ENCODE measurements around the gene NOTCH1. TPM values are rescaled to one million over a fixed set of nuclear protein-coding genes. Genes with fewer than 3 reads are reported as not detected.

Gene NOTCH1
- 10 to 100 TPM; 12.0 to 27.0 (median 21.8) TPM for total RNA-seq
- polyA plus RNA-seq: 10 to 100 TPM in 1 of 2 donors, 1 to 10 TPM in 1; 7.3 to 14.5 TPM
- long read RNA-seq, donor 1, partial matches to known transcripts: 7 of 8 reads
- long read RNA-seq, donor 1, other reads (novel, unspliced or antisense): 1 of 8 reads
- long read RNA-seq, donor 2, partial matches to known transcripts: 5 of 6 reads
- long read RNA-seq, donor 2, other reads (novel, unspliced or antisense): 1 of 6 reads
- long read RNA-seq, donor 3, partial matches to known transcripts: 7 of 23 reads
- long read RNA-seq, donor 3, other reads (novel, unspliced or antisense): 16 of 23 reads

DNA sequence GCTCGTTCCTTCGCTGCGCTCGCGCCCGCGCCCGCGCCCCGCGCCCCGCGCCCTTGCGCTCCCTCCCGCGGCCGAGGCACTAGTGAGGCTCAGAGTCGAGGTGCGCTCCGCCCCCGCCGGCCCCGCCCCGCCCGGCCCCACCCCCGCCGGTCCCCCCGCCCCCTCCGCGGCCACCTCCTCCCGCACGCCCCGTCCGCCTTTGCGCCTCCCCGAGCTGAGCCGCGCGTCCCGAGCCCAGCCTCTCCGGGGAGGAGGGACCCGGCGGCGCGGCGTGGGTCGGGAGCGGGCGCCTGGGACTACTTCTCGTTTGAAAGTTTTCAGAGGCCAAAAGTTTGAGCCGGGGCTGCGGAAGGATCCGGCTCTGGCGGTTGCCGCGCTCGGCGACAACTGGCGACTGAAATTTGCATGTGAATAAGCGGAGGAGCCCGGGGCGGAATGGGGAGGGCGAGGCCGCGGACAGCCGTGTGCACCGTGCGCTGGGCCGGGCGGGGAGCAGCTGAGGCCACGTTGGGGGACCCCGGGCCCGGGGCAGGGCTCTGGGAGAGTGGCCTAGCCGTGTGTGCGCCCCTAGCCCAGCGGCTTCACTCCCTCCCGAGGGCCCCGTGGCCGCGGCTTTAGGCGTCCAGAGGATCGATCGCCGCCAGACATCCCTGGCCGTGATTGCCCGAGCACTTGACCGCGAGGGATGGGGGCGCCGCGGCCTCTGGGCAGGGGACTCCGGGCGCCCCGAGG lies at the start of gene NOTCH1:
Gene NOTCH1 (minus strand): TSS at position 84 of the 732 bp plus-strand sequence. CDS start 262 bp downstream, outside the sequence.
- H3K27me3 ChIP-seq: no peaks in the 10 kb centered on the region
- TF ChIP-seq, protein P1, sequence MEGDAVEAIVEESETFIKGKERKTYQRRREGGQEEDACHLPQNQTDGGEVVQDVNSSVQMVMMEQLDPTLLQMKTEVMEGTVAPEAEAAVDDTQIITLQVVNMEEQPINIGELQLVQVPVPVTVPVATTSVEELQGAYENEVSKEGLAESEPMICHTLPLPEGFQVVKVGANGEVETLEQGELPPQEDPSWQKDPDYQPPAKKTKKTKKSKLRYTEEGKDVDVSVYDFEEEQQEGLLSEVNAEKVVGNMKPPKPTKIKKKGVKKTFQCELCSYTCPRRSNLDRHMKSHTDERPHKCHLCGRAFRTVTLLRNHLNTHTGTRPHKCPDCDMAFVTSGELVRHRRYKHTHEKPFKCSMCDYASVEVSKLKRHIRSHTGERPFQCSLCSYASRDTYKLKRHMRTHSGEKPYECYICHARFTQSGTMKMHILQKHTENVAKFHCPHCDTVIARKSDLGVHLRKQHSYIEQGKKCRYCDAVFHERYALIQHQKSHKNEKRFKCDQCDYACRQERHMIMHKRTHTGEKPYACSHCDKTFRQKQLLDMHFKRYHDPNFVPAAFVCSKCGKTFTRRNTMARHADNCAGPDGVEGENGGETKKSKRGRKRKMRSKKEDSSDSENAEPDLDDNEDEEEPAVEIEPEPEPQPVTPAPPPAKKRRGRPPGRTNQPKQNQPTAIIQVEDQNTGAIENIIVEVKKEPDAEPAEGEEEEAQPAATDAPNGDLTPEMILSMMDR (IDR thresholded peaks at IDR 0.05): peak in 2 of 9 donors; percentile 7 to 36
- peak within 1 kb of the TSS; percentile 94 to 100 (median 98) for H3K27ac ChIP-seq
- no peaks in the 10 kb centered on the region for H3K9me3 ChIP-seq
- peak within 1 kb of the TSS; percentile 64 to 99 (median 96) for H3K4me3 ChIP-seq
- H3K4me1 ChIP-seq: peaks cover 14 to 70% (median 62%) of the 10 kb centered on the region in 9 donors
- WGBS, 2 donors: 0% methylated on average over 56 to 86 of the region's 94 CpGs
- peak; percentile 80 to 87 (median 83) for ATAC-seq
- H3K36me3 ChIP-seq: peaks cover 0 to 30% (median 8%) of the 10 kb centered on the region in 9 donors
- DNase-seq: peak; percentile 94 to 95
- intact Hi-C loops (cut with DNase I): loop anchor here in 6 of 10 donors (1.0 to 10.0 kb wide), 9 partner anchors 17 to 79 kb away; partner anchors contain the start of gene SEC16A (in 1 of the 6)

DNA sequence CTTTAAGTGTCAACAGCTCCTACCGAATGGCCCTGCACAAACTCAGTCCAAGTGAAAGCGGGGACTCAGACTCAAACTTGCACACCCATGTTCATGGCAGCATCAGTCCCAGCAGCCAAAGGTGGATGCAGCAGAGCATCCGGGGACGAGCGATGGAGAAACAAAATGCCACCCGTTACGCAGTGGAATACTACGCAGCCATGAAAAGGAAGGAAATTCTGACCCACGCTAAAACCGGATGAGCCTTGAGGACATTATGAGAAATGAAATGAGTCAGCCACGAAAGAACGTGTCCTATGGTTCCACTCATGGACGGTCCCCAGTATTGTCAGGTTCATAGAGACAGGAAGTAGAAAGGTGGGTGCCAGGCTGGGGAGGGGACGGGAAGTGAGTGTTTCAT lies 48.6 kb upstream of the NOTCH1 start:
- H3K27ac ChIP-seq: no peak overlapping the region
- no peak overlapping the region for H3K4me3 ChIP-seq
- peaks cover 0 to 4% (median 0%) of the 10 kb centered on the region in 7 donors for H3K27me3 ChIP-seq
- TF ChIP-seq, protein P1 (IDR thresholded peaks at IDR 0.05): no peak
- WGBS, 2 donors: 95 to 98% methylated on average over 14 of the region's 14 CpGs
- H3K36me3 ChIP-seq: no peaks in the 10 kb centered on the region
- ATAC-seq (no peak), DNase-seq (no peak)
- no peaks in the 10 kb centered on the region for H3K9me3 ChIP-seq
- intact Hi-C loops (cut with DNase I): no loop called here
- H3K4me1 ChIP-seq: peaks cover 7 to 36% (median 20%) of the 10 kb centered on the region in 9 donors

DNA sequence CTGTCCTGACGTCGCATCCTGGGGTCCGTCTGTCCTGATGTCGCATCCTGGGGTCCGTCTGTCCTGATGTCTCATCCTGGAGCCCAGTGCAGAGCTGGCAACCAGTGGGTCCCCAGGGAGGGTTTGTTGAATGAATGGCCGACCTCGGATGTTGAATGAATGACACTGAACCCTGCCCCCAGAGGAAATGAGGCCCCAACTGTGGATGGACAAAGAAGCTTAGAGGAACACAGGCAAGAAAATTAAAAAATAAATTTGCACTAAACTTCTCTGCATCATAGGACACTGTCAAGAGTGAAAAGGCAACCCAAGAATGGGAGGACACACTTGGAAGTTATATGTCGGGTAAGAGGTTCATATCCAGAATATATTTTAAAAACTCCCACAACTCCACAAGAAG lies 47.7 kb upstream of the NOTCH1 start:
- no peak overlapping the region for H3K27ac ChIP-seq
- WGBS, 2 donors: 76 to 82% methylated on average over 8 of the region's 8 CpGs
- intact Hi-C loops (cut with DNase I): no loop called here
- no peaks in the 10 kb centered on the region for H3K36me3 ChIP-seq
- H3K4me1 ChIP-seq: peaks cover 12 to 36% (median 26%) of the 10 kb centered on the region in 9 donors
- H3K27me3 ChIP-seq: no peaks in the 10 kb centered on the region
- DNase-seq: no peak
- no peaks in the 10 kb centered on the region for H3K9me3 ChIP-seq
- H3K4me3 ChIP-seq: no peak overlapping the region
- ATAC-seq: no peak
- TF ChIP-seq, protein P1 (IDR thresholded peaks at IDR 0.05): no peak

DNA sequence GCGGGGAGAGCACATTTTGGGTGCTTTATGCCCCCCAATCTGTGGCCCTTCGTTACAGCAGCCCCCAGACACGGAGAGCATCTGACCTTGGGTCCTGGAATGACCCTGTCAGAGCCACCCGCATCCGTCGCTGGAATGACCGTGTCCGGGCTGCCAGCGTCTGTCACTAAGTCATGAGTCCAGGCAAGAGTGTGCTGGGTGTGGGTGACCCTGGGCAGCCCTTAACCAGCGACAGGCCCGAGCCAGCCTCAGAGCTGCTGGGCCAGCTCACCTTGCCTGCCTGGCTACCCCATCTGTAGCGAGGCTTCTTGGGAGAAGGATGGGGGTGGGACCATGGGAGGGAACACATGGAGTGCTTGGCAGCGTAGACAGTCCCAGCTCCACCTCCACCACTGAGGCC lies 46.8 kb upstream of the NOTCH1 start:
- no peak overlapping the region for H3K4me3 ChIP-seq
- intact Hi-C loops (cut with DNase I): no loop called here
- H3K9me3 ChIP-seq: no peaks in the 10 kb centered on the region
- TF ChIP-seq, protein P1 (IDR thresholded peaks at IDR 0.05): no peak
- H3K36me3 ChIP-seq: no peaks in the 10 kb centered on the region
- 89 to 90% methylated on average over 13 of the region's 13 CpGs for WGBS, 2 donors
- peak in 1 of 2 donors; percentile 11 for DNase-seq
- H3K4me1 ChIP-seq: peaks cover 17 to 41% (median 36%) of the 10 kb centered on the region in 9 donors
- no peak overlapping the region for H3K27ac ChIP-seq
- H3K27me3 ChIP-seq: peaks cover 0 to 2% (median 0%) of the 10 kb centered on the region in 7 donors
- ATAC-seq: no peak

All from heart right ventricle (tissue), 16 donors.